ENCODE measurements around the gene MICB.
"Not testable (repeated sequence)": the region's sequence is repeated elsewhere in the genome, so short reads cannot be mapped to it uniquely, and the experiment has no call there.

The MICB gene

GRCh38 chr6:31497531-31498476 is at the start of gene MICB:
Gene MICB (plus strand): TSS chr6:31498145. CDS start chr6:31498194, 49 bp downstream.
- peak; percentile 80 for DNase-seq (ENCODE audit: low read depth)

GRCh38 chr6:31450751-31451150 is 47.2 kb upstream of the MICB start:
- DNase-seq (ENCODE audit: low read depth) = no peak

GRCh38 chr6:31452859-31453258 is 45.1 kb upstream of the MICB start:
- no peak for DNase-seq (ENCODE audit: low read depth)

GRCh38 chr6:31453259-31453658 is 44.7 kb upstream of the MICB start:
- no peak for DNase-seq (ENCODE audit: low read depth)

GRCh38 chr6:31459864-31460263 is 38.1 kb upstream of the MICB start:
- DNase-seq (ENCODE audit: low read depth) = not testable (repeated sequence)

- no peak for DNase-seq (ENCODE audit: low read depth)
Measured at GRCh38 chr6:31460361-31461025, 37.5 kb upstream of the MICB start.

GRCh38 chr6:31462026-31462963 is 35.6 kb upstream of the MICB start:
- DNase-seq (ENCODE audit: low read depth) = no peak

- peak; percentile 84 for DNase-seq (ENCODE audit: low read depth)
Measured at GRCh38 chr6:31462964-31463870, 34.7 kb upstream of the MICB start.

- DNase-seq (ENCODE audit: low read depth) = no peak
Measured at GRCh38 chr6:31464252-31465184, 33.4 kb upstream of the MICB start.

GRCh38 chr6:31465185-31465536 is 32.8 kb upstream of the MICB start:
- DNase-seq (ENCODE audit: low read depth) = no peak

- DNase-seq (ENCODE audit: low read depth) = no peak
Measured at GRCh38 chr6:31465718-31466117, 32.2 kb upstream of the MICB start.

GRCh38 chr6:31466466-31466865 is 31.5 kb upstream of the MICB start:
- no peak for DNase-seq (ENCODE audit: low read depth)

GRCh38 chr6:31467151-31467550 is 30.8 kb upstream of the MICB start:
- DNase-seq (ENCODE audit: low read depth) = no peak

GRCh38 chr6:31468311-31468710 is 29.6 kb upstream of the MICB start:
- no peak for DNase-seq (ENCODE audit: low read depth)

- DNase-seq (ENCODE audit: low read depth) = no peak
Measured at GRCh38 chr6:31470801-31471200, 27.1 kb upstream of the MICB start.

GRCh38 chr6:31471711-31472110 is 26.2 kb upstream of the MICB start:
- no peak for DNase-seq (ENCODE audit: low read depth)

GRCh38 chr6:31472259-31472658 is 25.7 kb upstream of the MICB start:
- DNase-seq (ENCODE audit: low read depth) = no peak

GRCh38 chr6:31473244-31473643 is 24.7 kb upstream of the MICB start:
- DNase-seq (ENCODE audit: low read depth) = no peak

GRCh38 chr6:31473780-31474761 is 23.9 kb upstream of the MICB start:
- DNase-seq (ENCODE audit: low read depth) = no peak

Measured in activated gamma-delta T cell treated with anti-CD3 and anti-CD28 coated beads, Interleukin-2, amount 50 U/mL, for 16 hours (primary cell).